Ectodermal cell (in vitro differentiated cells): ENCODE results near the gene USP30. TPM values are rescaled to one million over a fixed set of nuclear protein-coding genes. Genes with fewer than 3 reads are reported as not detected.
A peak's percentile ranks its signal among the peaks of the same experiment; 100 is the strongest.

Experiments used
- H3K27ac ChIP-seq: 2 replicates; pipeline ENCODE4 v1.7.0; 2013; ENCODE audit warnings: mild to moderate bottlenecking, low read depth, low read length; ENCODE audit not compliant: insufficient read depth, poor library complexity, severe bottlenecking
- H3K27me3 ChIP-seq: 2 replicates; pipeline ENCODE4 v1.7.0; 2013; ENCODE audit warnings: mild to moderate bottlenecking, low read length; ENCODE audit not compliant: insufficient read depth, control insufficient read depth, poor library complexity, severe bottlenecking
- H3K36me3 ChIP-seq: one replicate; pipeline ENCODE4 v1.7.0; 2013; ENCODE audit warnings: low read length; ENCODE audit not compliant: control insufficient read depth, insufficient read depth
- H3K4me1 ChIP-seq: one replicate; pipeline ENCODE4 v1.7.0; 2013; ENCODE audit warnings: low read length; ENCODE audit not compliant: control insufficient read depth, insufficient read depth
- H3K4me3 ChIP-seq: 2 replicates; pipeline ENCODE4 v1.7.0; 2013; ENCODE audit warnings: low read depth, low read length, control low read depth; ENCODE audit not compliant: insufficient read depth
- H3K9me3 ChIP-seq: 2 replicates; pipeline ENCODE4 v1.7.0; 2013; ENCODE audit warnings: mild to moderate bottlenecking, low read length, moderate library complexity; ENCODE audit not compliant: control insufficient read depth
- WGBS, 2 experiments: methylation state at CpG; one replicate each; pipeline ENCODE4 v1.1.7; 2013; ENCODE audit warnings: missing lambda C conversion rate in 2 of 2; 5-methylcytosine and 5-hydroxymethylcytosine counted together
- polyA plus RNA-seq, 4 experiments: library from polyadenylated mRNA; stranded (reverse); fragments of 50-300 nt; gene quantifications; one replicate each; pipeline ENCODE4 v1.2.3, GENCODE V29; 2013

USP30 gene, protein sequence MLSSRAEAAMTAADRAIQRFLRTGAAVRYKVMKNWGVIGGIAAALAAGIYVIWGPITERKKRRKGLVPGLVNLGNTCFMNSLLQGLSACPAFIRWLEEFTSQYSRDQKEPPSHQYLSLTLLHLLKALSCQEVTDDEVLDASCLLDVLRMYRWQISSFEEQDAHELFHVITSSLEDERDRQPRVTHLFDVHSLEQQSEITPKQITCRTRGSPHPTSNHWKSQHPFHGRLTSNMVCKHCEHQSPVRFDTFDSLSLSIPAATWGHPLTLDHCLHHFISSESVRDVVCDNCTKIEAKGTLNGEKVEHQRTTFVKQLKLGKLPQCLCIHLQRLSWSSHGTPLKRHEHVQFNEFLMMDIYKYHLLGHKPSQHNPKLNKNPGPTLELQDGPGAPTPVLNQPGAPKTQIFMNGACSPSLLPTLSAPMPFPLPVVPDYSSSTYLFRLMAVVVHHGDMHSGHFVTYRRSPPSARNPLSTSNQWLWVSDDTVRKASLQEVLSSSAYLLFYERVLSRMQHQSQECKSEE
- polyA plus RNA-seq (2013, experiment 1 of 4) = 15.6 TPM
- 17.2 TPM for polyA plus RNA-seq (2013, experiment 2 of 4)
- polyA plus RNA-seq (2013, experiment 3 of 4) = 18.8 TPM
- polyA plus RNA-seq (2013, experiment 4 of 4) = 17.6 TPM

DNA sequence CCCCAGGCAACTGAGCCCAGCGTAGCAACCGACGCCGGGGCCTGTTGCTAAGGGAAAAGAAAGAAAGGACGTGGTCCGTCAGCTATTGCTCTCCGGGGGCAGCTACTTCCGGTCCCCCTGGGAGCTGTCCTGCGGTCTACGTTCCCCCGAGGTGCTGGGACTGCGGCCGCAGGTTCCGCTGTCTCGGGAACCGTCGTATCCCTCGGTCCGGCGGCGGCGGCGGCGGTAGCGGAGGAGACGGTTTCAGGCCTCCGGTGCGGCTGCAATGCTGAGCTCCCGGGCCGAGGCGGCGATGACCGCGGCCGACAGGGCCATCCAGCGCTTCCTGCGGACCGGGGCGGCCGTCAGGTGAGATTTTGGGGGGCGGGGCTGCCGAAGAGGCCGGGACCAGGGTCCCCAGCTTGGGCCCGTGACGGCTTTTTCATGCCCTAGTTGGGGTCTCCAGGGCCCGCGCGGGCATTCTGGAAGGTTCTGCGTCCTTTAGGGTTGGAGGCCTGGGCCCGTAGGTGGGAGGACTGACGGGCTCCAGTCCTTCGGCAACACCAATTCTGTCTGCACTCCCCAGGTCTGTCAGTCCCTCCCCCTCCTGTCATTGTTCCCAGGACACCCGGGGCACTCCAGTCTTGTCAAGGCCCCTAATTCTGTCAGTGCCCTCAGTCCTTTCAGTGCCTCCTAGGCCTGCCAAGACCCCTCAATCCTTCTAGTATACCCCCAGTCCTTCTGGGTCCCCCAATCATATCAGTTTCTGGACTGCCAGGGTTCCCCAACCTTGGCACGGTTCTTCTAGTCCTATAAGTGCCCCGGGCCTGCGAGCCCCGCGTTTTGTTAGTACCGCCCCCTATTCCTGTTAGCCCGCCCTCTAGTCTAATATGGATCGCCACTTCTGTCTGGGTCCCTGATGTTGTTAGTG lies at the start of gene USP30:
Gene USP30 (plus strand): TSS at position 163 of the 910 bp plus-strand sequence. CDS start 103 bp downstream, at position 266.
- H3K4me1 ChIP-seq = peaks cover 7% of the 10 kb centered on the region
- no peaks in the 10 kb centered on the region for H3K9me3 ChIP-seq
- WGBS, 2 experiments = 0% methylated on average over 61 of the region's 61 CpGs
- no peaks in the 10 kb centered on the region for H3K36me3 ChIP-seq
- H3K27me3 ChIP-seq = no peaks in the 10 kb centered on the region
- H3K27ac ChIP-seq = no peak within 1 kb of the TSS
- H3K4me3 ChIP-seq = peak within 1 kb of the TSS; percentile 95

DNA sequence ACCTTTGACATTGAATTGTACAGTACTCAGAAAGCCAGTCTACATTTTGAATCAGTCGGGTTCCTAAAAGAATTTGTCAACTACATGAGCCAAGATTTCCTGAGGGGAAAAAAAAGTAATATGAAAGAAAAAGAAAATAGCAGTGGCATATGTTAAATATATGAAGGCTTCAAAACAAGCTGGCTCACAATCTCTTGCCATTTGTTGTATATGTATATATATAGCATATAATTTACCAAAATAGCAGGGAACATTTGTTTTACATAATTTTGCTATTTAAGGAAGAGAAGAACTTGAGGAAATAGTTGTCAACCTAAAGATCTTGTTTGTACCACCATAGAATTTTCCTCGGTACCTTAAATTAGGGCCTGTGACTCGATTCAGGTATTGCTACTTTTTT lies 48.4 kb upstream of the USP30 start:
- H3K27ac ChIP-seq = no peak overlapping the region
- H3K4me1 ChIP-seq = no peaks in the 10 kb centered on the region
- H3K27me3 ChIP-seq = no peaks in the 10 kb centered on the region
- H3K4me3 ChIP-seq = no peak overlapping the region
- no peaks in the 10 kb centered on the region for H3K9me3 ChIP-seq
- 93 to 95% methylated on average over 3 of the region's 3 CpGs for WGBS, 2 experiments
- H3K36me3 ChIP-seq = no peaks in the 10 kb centered on the region

DNA sequence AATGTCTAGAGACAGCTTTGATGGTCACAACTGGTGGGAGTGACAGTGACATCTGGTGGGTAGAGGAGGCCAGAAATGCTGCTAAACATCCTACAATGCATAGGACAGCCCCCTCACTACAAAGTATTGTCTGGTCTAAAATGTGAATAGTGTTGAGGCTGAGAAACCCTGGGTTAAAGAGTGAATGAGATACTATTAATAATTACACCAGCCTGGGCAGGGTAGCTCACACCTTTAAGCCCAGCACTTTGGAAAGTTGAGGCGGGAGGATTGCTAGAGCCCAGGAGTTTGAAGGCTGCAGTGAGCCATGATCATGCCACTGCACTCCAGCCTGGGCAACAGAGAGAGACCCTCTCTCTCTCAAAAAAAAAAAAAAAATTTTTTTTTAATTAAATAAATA lies 42.6 kb upstream of the USP30 start:
- Histone ChIP-seq H3K36me3 (no peaks in the 10 kb centered on the region), H3K27ac (no peak overlapping the region), H3K27me3 (no peaks in the 10 kb centered on the region), H3K4me1 (no peaks in the 10 kb centered on the region), H3K4me3 (no peak overlapping the region), H3K9me3 (no peaks in the 10 kb centered on the region)
- WGBS, 2 experiments = 92 to 96% methylated on average over 1 of the region's 1 CpG

DNA sequence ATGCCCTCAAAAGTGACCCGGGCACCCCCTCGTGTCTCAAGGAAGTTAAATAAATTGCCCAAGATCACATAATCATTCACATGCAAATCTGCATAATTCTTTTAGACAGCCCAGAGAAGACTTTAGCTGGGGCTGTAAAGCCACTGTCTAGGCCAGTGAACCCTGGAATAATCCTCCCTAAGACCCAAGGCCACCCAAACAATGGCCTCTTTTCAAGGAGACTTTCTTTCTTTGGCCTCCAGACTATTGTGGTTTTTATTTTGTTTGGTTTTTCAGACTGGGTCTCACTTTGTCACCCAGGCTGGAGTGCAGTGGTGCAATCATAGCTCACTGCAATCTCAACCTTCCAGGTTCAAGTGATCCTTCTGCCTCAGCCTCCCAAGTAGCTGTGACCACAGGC lies 42.1 kb upstream of the USP30 start:
- WGBS, 2 experiments = 90 to 91% methylated on average over 2 of the region's 2 CpGs
- no peak overlapping the region for H3K27ac ChIP-seq
- no peaks in the 10 kb centered on the region for H3K9me3 ChIP-seq
- no peaks in the 10 kb centered on the region for H3K27me3 ChIP-seq
- H3K4me3 ChIP-seq = no peak overlapping the region
- no peaks in the 10 kb centered on the region for H3K36me3 ChIP-seq
- no peaks in the 10 kb centered on the region for H3K4me1 ChIP-seq

DNA sequence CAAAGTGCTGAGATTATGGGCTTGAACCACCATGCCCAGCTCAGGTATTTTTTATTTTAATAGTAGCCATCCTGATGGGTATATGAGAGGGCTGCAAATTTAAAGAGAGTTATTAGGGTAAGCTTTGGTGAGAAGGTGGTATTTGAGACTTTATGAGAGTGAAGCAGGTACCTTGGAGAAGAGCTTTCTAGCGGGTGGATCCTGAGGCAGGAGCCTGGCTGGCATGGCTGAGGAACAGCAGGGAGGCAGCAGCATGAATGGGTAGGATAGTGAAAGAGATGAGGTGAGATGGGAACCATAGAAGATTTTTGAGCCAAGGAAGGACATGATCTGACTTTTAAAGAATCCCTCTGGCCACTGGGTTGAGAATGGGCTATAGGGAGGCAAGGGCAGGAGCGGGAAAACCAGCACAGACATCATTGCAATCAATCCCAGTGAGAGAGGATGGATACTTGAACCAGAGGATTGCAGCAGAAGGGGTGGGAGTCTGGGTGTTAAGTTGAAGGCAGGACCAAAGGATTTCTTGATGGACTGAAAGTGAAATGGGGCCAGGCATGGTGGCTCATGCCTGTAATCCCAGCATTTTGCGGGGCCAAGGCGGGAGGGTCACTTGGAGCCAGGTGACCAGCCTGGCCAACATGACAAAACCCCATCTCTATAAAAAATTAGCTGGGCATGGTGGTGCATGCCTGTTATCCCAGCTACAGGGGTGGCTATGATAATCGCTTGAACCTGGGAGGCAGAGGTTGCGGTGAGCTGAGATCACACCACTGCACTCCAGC lies 37.2 kb upstream of the USP30 start:
- no peak overlapping the region for H3K4me3 ChIP-seq
- no peak overlapping the region for H3K27ac ChIP-seq
- no peaks in the 10 kb centered on the region for H3K4me1 ChIP-seq
- H3K27me3 ChIP-seq = no peaks in the 10 kb centered on the region
- H3K9me3 ChIP-seq = no peaks in the 10 kb centered on the region
- H3K36me3 ChIP-seq = no peaks in the 10 kb centered on the region
- 92 to 93% methylated on average over 6 of the region's 6 CpGs for WGBS, 2 experiments

DNA sequence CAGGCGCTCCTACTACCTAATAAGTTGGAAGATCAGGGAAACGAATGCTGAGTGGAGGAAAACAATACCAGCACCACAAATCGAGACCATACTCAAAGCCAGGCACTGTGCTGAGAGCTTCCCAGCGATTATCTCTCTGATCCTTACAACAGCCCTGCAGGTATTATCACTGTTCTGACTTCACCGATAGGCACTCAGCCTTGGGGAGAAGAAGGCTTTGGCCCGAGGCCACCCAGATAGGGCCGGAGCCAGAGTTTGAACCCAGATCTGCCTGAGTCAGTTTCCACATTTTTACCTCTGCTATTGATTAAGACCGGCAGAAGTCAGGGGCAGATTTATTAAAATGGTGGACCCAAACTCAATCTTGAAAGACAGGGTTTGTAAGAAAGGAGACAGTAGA lies 36.4 kb upstream of the USP30 start:
- Histone ChIP-seq H3K36me3 (no peaks in the 10 kb centered on the region), H3K27me3 (no peaks in the 10 kb centered on the region), H3K4me1 (no peaks in the 10 kb centered on the region), H3K9me3 (no peaks in the 10 kb centered on the region), H3K27ac (no peak overlapping the region), H3K4me3 (no peak overlapping the region)
- WGBS, 2 experiments = 86 to 89% methylated on average over 8 of the region's 8 CpGs

DNA sequence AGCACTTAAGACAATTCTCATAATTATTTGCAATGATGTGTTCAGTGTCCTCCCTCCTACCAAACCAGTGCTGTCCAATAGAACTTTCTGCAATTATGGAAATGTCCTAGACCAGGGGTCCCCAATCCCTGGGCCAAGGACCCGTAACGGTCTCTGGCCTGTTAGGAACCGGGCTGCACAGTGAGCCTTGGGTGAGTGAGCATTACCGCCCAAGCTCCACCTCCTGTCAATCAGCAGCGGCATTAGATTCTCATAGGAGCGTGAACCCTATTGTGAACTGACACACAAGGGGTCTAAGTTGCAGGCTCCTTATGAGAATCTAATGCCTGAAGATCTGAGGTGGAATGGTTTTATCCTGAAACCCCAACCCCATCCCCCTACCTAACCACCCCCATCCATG lies 35.4 kb upstream of the USP30 start:
- no peak overlapping the region for H3K4me3 ChIP-seq
- WGBS, 2 experiments = 75 to 95% methylated on average over 5 to 6 of the region's 6 CpGs
- H3K36me3 ChIP-seq = no peaks in the 10 kb centered on the region
- no peaks in the 10 kb centered on the region for H3K9me3 ChIP-seq
- no peaks in the 10 kb centered on the region for H3K27me3 ChIP-seq
- no peaks in the 10 kb centered on the region for H3K4me1 ChIP-seq
- no peak overlapping the region for H3K27ac ChIP-seq

DNA sequence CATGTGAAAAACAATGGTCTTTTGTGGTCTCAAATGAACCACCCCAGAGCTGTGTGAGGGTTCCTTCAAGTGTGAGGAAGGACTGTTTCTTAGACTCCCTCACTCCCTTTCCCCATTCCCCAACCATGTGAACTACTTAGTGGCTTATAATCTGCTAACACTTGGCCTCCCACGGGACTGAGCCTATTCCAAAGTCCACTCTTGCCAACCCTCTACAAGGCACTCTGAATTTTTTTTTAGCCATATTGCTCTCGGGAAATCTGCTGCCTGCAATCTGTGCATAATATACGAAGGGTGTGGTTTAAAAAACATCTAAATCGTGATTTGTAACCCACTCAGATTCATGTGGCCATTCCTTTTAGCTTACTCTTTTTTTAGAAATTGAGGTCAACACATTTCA lies 34.1 kb upstream of the USP30 start:
- H3K4me3 ChIP-seq = no peak overlapping the region
- no peaks in the 10 kb centered on the region for H3K27me3 ChIP-seq
- no peak overlapping the region for H3K27ac ChIP-seq
- no peaks in the 10 kb centered on the region for H3K4me1 ChIP-seq
- H3K36me3 ChIP-seq = no peaks in the 10 kb centered on the region
- no peaks in the 10 kb centered on the region for H3K9me3 ChIP-seq
- 85 to 91% methylated on average over 4 of the region's 4 CpGs for WGBS, 2 experiments

DNA sequence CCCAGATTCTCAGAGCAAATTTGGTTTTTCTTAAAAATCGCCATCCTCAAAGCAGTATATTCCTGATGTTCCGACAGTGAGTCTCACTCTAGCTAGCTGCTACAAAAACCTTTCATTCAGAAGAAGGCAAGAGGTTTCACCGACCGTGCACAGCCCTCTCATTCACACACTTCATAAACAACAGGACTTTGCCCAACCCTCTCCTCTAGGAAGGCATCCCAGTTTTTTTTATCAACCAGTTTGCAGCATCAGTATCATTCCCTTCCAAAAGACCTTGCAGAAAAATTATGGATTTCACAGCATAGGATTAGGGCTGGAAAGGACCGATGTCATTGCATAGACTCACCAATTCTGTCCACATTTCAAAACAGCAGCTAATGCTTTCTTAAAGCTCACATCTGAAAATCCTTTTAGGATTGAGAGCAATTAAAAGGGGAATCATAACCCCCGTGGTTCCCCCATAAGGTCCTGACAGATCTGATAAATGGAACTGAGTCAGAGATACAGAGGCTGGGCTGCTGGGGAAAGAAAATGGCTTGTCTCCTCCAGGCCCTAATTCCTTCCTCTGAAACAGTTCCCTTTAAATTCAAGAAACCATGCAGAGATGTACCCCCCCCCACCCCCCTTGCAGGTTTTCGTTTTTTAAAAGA lies 32.1 kb upstream of the USP30 start:
- no peaks in the 10 kb centered on the region for H3K27me3 ChIP-seq
- H3K9me3 ChIP-seq = no peaks in the 10 kb centered on the region
- no peaks in the 10 kb centered on the region for H3K4me1 ChIP-seq
- 65 to 74% methylated on average over 6 to 7 of the region's 7 CpGs for WGBS, 2 experiments
- no peaks in the 10 kb centered on the region for H3K36me3 ChIP-seq
- no peak overlapping the region for H3K27ac ChIP-seq
- H3K4me3 ChIP-seq = no peak overlapping the region
